CD4-positive, alpha-beta T cell treated with Interleukin-15 for 4 hours (primary cell): ENCODE results near the gene SLF2.

ENCODE experiments used
- DNase-seq: peaks from one replicate; pipeline ENCODE4 v3.0.0-alpha.2; 2020; ENCODE audit warnings: low spot score

The SLF2 gene

GRCh38 chr10:101000127-101000914, 87.6 kb downstream of the SLF2 start:
- no peak for DNase-seq

- no peak for DNase-seq
These were observed 88.3 kb downstream of the SLF2 start for GRCh38 chr10:101000915-101001658.

- DNase-seq = no peak
These were observed 88.9 kb downstream of the SLF2 start for GRCh38 chr10:101001659-101002035.

GRCh38 chr10:101002456-101002855, 89.7 kb downstream of the SLF2 start:
- DNase-seq = no peak

- no peak for DNase-seq
These were observed 91.0 kb downstream of the SLF2 start for GRCh38 chr10:101003639-101004206.

GRCh38 chr10:101005361-101005760, 92.6 kb downstream of the SLF2 start:
- DNase-seq = no peak

- DNase-seq = no peak
These were observed 93.3 kb downstream of the SLF2 start for GRCh38 chr10:101005869-101006567.

- DNase-seq = no peak
These were observed 93.9 kb downstream of the SLF2 start for GRCh38 chr10:101006593-101007098.

- DNase-seq = no peak
These were observed 94.4 kb downstream of the SLF2 start for GRCh38 chr10:101007099-101007711.

GRCh38 chr10:101007915-101008822, 95.4 kb downstream of the SLF2 start:
- no peak for DNase-seq

- no peak for DNase-seq
These were observed 96.2 kb downstream of the SLF2 start for GRCh38 chr10:101008823-101009423.

- no peak for DNase-seq
These were observed 97.6 kb downstream of the SLF2 start for GRCh38 chr10:101010329-101010728.

- DNase-seq = no peak
These were observed 99.0 kb downstream of the SLF2 start for GRCh38 chr10:101011517-101012423.

GRCh38 chr10:101012525-101013364, 100.0 kb downstream of the SLF2 start:
- peak; percentile 79 for DNase-seq

GRCh38 chr10:101013365-101013825, 100.6 kb downstream of the SLF2 start:
- DNase-seq = no peak

- peak; percentile 76 for DNase-seq
These were observed 101.6 kb downstream of the SLF2 start for GRCh38 chr10:101014230-101014884.
